ENCODE measurements around the gene ITPR2.

ITPR2 gene

DNA sequence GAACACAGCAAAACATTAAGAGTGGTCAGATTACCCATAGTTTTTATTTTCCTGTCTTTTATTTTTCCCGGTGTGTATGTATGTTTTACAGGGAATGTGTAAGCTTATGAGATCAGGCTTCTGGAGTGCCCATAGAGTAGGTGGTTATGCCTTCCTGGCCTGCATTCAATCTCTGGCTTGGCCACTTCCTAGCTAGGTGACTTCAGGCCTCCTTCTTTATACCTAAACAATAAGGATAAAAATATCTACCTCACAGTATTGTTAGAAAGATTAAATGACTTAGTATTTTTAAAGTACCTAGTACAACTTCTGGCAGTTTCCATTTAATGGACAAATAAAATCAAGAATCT lies 42.4 kb downstream of the ITPR2 start:
- TF ChIP-seq, protein P1, sequence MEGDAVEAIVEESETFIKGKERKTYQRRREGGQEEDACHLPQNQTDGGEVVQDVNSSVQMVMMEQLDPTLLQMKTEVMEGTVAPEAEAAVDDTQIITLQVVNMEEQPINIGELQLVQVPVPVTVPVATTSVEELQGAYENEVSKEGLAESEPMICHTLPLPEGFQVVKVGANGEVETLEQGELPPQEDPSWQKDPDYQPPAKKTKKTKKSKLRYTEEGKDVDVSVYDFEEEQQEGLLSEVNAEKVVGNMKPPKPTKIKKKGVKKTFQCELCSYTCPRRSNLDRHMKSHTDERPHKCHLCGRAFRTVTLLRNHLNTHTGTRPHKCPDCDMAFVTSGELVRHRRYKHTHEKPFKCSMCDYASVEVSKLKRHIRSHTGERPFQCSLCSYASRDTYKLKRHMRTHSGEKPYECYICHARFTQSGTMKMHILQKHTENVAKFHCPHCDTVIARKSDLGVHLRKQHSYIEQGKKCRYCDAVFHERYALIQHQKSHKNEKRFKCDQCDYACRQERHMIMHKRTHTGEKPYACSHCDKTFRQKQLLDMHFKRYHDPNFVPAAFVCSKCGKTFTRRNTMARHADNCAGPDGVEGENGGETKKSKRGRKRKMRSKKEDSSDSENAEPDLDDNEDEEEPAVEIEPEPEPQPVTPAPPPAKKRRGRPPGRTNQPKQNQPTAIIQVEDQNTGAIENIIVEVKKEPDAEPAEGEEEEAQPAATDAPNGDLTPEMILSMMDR (IDR thresholded peaks at IDR 0.05) = no peak

DNA sequence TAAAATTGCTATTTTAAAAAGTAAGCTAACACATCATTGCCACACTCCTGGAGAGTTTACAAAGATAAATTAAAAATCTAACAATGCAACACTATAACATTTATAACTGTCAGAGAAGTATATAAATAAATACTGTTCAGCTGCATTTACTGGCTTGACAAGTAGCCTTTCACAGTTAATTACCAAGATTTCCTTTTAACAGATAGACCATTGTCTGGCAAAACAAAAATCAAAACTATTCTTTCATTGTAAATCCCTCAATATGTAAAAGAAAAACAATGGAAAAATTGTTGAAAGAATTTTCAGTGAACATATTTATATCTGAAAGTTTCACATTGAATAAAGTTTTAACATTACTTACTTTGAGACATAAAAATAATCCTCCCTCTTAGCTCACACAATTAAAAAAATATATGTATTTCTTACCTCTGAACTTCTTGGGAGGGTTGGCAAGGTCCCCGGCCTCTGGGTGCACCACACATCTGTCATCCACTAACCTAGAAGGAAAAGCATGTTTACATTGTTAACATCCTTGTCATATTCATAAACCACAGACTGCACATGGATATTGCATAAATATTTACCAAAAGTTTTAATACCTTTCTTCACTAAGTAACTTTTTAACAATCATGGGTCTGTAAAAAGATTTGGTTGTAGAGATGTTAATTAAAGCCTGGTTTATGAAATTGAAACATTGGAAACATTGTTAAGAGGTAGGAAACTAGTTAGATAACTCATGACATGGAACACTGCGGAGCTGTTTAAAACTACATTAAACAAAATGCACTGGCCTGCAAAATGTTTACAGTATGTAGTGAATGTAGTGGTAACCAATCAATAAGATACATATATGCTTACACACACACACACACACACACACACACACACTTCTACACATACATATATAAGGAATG lies 43.0 kb downstream of the ITPR2 start:
- TF ChIP-seq, protein P1 (IDR thresholded peaks at IDR 0.05) = no peak

DNA sequence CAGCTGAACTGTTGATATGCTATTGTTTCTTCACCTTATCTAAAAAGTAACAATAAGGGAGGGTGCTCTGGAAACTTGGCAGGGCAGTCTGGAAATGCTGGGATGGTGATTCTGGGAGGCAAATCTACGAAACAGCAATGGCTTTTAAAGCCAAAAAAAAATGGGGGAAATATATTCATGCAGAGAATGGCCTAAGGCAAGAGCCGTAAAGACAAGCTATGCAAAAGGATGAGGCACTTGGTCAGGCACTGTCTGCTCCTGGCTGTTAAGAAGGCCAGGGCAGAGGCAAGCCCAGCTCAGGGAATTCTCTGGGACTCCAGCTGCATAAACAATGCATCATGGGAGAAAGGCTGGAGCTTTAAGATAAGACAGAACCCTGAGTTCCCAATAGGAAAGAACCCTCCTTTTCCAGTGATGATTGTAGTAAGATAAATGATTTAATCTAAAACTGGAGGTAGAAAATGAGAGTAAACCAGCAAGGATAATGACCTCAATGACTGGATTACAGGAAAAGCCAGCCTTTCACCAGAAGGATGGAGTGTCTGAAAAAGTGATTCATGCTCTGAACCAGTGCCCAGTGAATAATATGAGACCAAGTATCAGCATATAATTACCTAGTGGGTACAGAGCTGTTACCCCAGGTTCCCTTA lies 46.0 kb downstream of the ITPR2 start:
- TF ChIP-seq, protein P1 (IDR thresholded peaks at IDR 0.05) = no peak

DNA sequence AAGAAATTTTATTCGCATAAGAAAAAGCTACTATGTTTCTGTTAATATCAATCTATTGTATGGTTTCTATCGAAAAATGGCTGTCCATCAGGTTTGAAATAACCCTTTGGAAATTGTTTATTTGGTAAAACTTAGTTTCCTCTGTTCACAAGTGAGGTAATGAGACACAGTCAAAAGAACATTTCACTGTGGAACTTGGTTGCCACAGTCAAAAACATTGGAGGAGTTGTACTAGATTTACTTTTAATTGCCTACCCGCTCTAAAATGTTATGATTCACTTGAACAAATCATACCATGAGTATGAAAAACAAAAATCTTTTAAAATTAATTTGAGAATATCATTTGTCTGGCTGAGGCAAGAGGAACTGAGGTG lies 46.5 kb downstream of the ITPR2 start:
- TF ChIP-seq, protein P1 (IDR thresholded peaks at IDR 0.05) = no peak

DNA sequence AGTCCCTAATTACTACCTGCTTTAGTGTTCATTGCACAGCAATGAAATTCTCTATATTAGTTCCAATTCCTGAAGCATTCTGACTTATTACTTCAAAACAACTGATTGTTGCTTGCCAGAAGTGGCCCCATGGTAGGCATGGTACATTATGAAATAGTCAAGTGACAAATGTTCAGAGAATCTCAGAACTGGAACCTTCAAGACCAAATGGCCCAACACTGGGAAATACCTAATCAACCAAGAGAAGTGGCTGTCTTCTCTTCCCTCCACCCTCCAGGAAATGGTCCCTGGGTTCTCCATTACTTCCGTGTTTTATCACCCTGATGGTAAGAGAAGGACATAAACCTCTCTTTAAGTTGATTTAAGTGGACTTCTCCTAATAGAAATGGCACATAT lies 49.9 kb downstream of the ITPR2 start:
- TF ChIP-seq, protein P1 (IDR thresholded peaks at IDR 0.05) = no peak

- TF ChIP-seq, protein P1 (IDR thresholded peaks at IDR 0.05) = no peak
Observed at GRCh38 chr12:26782372-26783130, 50.4 kb downstream of the ITPR2 start.

DNA sequence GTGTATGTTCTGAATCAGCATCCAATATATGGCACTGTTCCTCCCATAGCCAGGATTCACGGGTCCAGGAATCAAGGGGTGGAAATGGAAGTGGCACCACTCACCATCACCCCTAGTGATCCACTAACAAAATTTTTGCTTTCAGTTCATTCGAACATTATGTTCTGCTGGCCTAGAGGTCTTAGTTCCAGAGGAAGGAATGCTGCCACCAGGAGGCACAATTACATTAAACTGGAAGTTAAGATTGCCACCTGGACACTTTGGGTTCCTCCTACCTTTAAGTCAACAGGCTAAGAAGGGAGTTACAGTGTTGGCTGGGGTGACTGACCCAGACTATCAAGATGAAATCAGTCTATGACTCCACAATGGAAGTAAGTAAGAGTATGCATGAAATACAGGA lies 52.3 kb downstream of the ITPR2 start:
- TF ChIP-seq, protein P1 (IDR thresholded peaks at IDR 0.05) = peak; percentile 36; the same call in 1 of the 2 replicates

Data from LNCAP (cell line).